Fibroblast of skin of left quadriceps (primary cell): ENCODE data around the gene ACTG2.

Experiments
- DNase-seq, 2 experiments: peaks; one replicate each; pipeline ENCODE4 v3.0.0-alpha.2; 2013; ENCODE audit warnings: low read depth in 2 of 2

ACTG2 gene

GRCh38 chr2:73968357-73968937 is 75.6 kb downstream of the ACTG2 start:
- no peak for DNase-seq

DNA sequence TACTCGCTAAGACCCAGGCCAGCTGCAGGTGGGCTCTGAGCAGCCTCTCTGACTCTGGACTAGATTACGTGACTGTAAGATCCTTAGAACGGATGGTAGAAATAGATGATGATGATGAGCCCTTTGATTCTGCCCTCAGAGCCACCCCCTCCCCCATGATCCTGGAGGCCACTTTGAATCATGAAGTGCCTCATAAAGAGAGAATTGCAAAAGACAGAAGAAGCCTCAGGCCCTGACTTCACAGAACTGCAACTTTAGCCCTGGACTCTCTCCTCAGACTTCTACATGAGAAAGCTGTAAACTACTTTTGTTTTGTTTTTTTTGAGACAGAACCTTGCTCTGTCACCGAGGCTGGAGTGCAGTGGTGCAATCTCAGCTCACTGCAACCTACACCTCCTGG is 76.5 kb downstream of the ACTG2 start:
- no peak for DNase-seq
